ENCODE data around the gene STIM1. TPM values are rescaled to one million over a fixed set of nuclear protein-coding genes. Genes with fewer than 3 reads are reported as not detected.

STIM1 gene
- total RNA-seq, 1 donor from 2014 or later = 60.8 TPM

GRCh38 chr11:3986301-3986700 is 130.8 kb downstream of the STIM1 start:
- Histone ChIP-seq H3K27me3 (ENCODE audit: control insufficient read depth, insufficient read depth, low read length) (no peaks in the 10 kb centered on the region), H3K4me3 (ENCODE audit: low read depth, low read length) (no peak overlapping the region), H3K36me3 (ENCODE audit: control insufficient read depth, insufficient read depth, low read length) (no peaks in the 10 kb centered on the region)
- DNase-seq (ENCODE audit: low read depth) = no peak
- FAIRE-seq = no peak
- no peak for TF ChIP-seq CTCF (IDR thresholded peaks at IDR 0.05; ENCODE audit: insufficient read depth, low read length, severe bottlenecking)

- H3K36me3 ChIP-seq (ENCODE audit: control insufficient read depth, insufficient read depth, low read length) = no peaks in the 10 kb centered on the region
- no peak for TF ChIP-seq CTCF (IDR thresholded peaks at IDR 0.05; ENCODE audit: insufficient read depth, low read length, severe bottlenecking)
- DNase-seq (ENCODE audit: low read depth) (no peak), FAIRE-seq (no peak)
- no peak overlapping the region for H3K4me3 ChIP-seq (ENCODE audit: low read depth, low read length)
- H3K27me3 ChIP-seq (ENCODE audit: control insufficient read depth, insufficient read depth, low read length) = no peaks in the 10 kb centered on the region
These were observed 133.9 kb downstream of the STIM1 start for GRCh38 chr11:3989276-3989920.

GRCh38 chr11:3989921-3990290 is 134.4 kb downstream of the STIM1 start:
- no peak for TF ChIP-seq CTCF (IDR thresholded peaks at IDR 0.05; ENCODE audit: insufficient read depth, low read length, severe bottlenecking)
- FAIRE-seq (no peak), DNase-seq (ENCODE audit: low read depth) (no peak)
- Histone ChIP-seq H3K4me3 (ENCODE audit: low read depth, low read length) (no peak overlapping the region), H3K27me3 (ENCODE audit: control insufficient read depth, insufficient read depth, low read length) (no peaks in the 10 kb centered on the region), H3K36me3 (ENCODE audit: control insufficient read depth, insufficient read depth, low read length) (no peaks in the 10 kb centered on the region)

- TF ChIP-seq CTCF (IDR thresholded peaks at IDR 0.05; ENCODE audit: insufficient read depth, low read length, severe bottlenecking) = no peak
- no peaks in the 10 kb centered on the region for H3K27me3 ChIP-seq (ENCODE audit: control insufficient read depth, insufficient read depth, low read length)
- DNase-seq (ENCODE audit: low read depth) (no peak), FAIRE-seq (no peak)
- no peak overlapping the region for H3K4me3 ChIP-seq (ENCODE audit: low read depth, low read length)
- no peaks in the 10 kb centered on the region for H3K36me3 ChIP-seq (ENCODE audit: control insufficient read depth, insufficient read depth, low read length)
These were observed 134.9 kb downstream of the STIM1 start for GRCh38 chr11:3990406-3990805.

- DNase-seq (ENCODE audit: low read depth) = no peak
- H3K36me3 ChIP-seq (ENCODE audit: control insufficient read depth, insufficient read depth, low read length) = no peaks in the 10 kb centered on the region
- TF ChIP-seq CTCF (IDR thresholded peaks at IDR 0.05; ENCODE audit: insufficient read depth, low read length, severe bottlenecking) = no peak
- H3K4me3 ChIP-seq (ENCODE audit: low read depth, low read length) = no peak overlapping the region
- FAIRE-seq = no peak
- H3K27me3 ChIP-seq (ENCODE audit: control insufficient read depth, insufficient read depth, low read length) = no peaks in the 10 kb centered on the region
These were observed 137.5 kb downstream of the STIM1 start for GRCh38 chr11:3992964-3993363.

GRCh38 chr11:3994030-3994640 is 138.7 kb downstream of the STIM1 start:
- Histone ChIP-seq H3K27me3 (ENCODE audit: control insufficient read depth, insufficient read depth, low read length) (no peaks in the 10 kb centered on the region), H3K4me3 (ENCODE audit: low read depth, low read length) (no peak overlapping the region), H3K36me3 (ENCODE audit: control insufficient read depth, insufficient read depth, low read length) (no peaks in the 10 kb centered on the region)
- DNase-seq (ENCODE audit: low read depth) (peak; percentile 15), FAIRE-seq (no peak)
- TF ChIP-seq CTCF (IDR thresholded peaks at IDR 0.05; ENCODE audit: insufficient read depth, low read length, severe bottlenecking) = no peak

All from bronchial epithelial cell (primary cell).